Measurements from ENCODE around the gene SPATA13.

Gene SPATA13

DNA sequence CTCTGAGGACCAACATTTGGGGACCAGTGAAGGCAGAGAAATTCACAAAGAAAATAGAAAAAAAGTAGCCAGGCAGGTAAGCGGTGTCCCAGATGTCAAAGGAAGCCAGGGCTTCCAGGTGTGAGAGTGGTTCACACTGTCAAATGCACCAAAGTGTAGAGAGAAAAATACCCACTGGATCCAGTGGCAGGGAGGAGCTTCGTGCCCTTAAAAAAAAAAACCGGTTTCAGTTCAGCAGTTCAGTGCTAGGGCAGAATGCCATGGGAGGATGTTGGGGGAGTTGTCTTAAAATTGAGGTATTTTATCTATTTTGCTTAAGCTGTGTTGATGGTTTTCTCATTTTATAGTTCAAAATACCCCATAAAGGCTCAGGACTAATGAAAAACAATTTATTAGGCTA is 101.0 kb downstream of the SPATA13 start:
- no peak for DNase-seq

DNA sequence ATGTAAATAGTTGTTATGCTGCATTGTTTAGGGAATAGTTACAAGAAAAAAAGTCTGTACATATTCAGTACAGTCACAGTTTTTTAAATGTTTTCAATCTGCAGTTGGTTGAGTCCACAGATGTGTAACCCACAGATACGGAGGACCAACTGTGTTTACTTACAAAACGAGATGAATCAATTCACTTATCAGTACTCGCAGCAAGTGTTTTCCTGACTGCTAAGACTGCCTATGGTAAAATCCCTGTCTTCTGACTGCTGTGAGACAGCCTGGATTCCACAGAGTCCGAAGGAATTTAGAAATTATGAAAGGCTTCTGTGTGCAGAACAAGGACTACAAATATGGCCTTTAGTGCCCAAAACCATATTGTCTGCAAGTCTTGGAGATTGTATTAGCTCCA is 103.1 kb downstream of the SPATA13 start:
- DNase-seq: no peak

DNA sequence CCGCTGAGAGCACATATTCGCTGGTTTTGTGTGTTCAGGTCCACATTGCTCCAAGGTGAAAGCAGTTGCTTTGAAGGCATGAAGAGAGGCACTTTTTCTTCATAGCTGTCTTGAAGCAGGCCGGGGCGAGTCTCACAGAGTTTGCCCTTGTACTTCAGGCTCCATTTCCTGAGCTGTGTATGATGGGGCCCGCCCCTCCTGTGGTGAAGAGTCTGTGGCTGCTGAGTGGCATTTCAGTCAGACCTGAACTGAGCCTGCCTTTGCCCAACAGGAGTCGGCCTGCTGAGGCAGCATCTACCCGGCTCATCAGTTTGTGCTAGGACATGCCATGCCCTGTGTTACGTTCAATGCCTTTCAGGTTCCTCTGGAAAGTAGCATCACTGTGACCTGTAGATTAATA is 104.5 kb downstream of the SPATA13 start:
- peak; percentile 70 for DNase-seq

DNA sequence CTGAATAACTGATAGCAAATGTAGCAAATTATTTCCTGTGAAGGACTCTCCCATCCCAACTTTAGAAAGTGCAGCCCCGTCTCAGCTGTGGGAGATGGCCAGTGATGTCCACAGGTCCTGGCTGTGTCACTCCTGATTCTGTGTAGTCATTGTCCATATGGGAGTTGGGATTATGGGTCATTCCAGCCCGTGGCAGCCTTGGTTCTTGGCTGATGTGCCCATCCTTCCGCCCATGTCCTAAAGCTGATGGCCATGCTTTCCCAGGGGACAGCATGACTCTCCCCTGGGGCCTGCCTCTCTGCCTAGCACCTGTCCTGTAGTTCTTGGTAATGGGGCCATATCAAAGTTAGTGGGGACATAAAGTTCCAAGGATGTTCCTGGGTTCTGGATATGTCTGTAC is 104.9 kb downstream of the SPATA13 start:
- DNase-seq: no peak

DNA sequence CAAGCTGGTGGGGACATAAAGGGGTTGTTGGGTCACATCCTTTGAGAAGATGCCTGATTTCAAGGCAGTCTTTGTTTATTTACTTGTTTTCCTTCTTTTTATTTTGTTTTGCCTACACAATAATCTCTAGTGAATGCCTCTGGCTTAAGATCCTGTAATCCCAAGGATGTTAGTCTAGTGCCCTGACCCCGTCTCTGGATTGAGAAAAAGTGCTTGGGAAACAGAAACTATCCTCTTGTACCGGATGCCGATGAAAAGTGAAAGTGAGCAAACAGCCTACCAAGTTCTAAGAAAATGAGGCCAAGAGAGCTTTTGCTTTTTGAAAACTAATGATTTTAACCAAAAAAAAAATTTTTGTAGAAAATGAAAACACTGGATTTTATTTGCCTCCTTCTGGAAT is 106.8 kb downstream of the SPATA13 start:
- DNase-seq: no peak

DNA sequence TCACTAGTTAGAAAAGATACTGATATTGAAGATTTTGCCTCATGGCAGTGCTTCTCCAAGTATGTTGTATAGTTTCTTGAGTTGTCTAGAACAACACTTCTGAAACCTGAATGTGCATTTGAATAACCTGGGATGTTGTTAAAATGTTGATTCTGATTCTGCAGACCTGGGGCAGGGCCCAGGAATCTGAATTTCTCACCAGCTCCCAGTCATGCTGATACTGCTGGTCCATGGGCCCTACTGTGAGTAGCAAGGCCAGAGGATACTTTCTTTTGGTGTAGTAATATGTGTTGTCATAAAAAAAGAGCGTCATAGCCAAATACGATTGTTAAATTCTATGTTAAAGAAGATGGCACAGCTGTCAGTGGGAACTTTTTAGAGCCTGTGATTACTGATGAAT is 107.3 kb downstream of the SPATA13 start:
- DNase-seq: no peak

DNA sequence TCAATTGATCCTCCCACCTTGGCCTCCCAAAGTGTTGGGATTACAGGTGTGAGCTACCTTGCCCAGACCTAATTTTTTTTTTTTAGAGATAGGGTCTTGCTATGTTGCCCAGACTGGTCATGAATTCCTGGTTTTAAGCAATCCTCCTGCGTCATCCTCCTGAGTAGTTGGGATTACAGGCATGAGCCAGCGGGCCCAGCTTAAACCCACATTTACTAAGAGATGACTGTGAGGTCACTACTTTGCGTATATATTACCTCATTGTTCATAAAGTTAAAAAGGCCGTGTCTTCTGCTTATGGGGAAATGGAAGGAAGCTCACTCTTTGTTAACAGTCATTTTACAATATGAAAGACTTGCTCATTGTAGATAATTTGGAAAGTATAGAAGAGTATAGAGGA is 109.3 kb downstream of the SPATA13 start:
- DNase-seq: no peak

DNA sequence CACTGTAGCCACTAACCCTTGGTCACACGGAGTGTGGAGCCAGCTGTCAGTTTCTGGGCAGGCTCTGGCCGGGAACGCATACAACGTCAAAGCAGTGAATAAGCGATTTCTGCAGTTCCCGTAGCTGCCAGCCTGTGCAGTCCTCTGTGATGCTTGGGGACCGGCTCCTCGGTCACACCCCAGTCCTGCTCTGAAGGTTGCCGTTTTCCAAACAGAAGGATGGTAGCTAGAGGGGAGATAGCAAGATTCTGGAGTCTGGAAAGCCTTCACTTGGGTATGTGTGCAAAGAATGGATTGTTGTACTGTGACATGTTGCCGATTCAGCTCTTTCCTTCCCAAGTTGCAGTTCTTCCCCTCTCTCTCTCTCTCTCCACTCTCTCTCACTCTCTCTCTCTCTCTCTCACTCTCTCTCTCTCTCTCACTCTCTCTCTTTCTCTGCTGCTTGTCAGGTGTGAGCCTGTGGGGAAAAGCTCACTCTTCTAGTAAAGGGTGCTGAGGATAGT is 110.2 kb downstream of the SPATA13 start:
- DNase-seq: peak; percentile 46

DNA sequence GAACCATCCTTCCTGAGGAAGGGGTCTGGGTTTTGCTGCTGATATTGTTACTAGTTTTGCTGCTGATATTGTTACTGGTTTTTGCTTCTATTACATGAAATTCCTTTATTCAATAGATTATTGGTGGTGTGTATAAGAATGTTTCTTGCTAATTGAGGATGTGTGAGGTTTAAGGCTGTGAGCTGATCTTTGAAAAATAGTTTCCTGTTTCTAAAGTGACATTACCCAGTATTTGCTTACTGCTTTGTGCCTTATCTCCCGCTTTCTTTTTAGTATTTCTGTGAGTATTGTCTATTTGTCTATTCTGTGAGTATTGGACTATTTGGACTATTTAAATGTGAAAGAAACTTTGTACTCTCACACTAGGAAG is 110.7 kb downstream of the SPATA13 start:
- DNase-seq: no peak

DNA sequence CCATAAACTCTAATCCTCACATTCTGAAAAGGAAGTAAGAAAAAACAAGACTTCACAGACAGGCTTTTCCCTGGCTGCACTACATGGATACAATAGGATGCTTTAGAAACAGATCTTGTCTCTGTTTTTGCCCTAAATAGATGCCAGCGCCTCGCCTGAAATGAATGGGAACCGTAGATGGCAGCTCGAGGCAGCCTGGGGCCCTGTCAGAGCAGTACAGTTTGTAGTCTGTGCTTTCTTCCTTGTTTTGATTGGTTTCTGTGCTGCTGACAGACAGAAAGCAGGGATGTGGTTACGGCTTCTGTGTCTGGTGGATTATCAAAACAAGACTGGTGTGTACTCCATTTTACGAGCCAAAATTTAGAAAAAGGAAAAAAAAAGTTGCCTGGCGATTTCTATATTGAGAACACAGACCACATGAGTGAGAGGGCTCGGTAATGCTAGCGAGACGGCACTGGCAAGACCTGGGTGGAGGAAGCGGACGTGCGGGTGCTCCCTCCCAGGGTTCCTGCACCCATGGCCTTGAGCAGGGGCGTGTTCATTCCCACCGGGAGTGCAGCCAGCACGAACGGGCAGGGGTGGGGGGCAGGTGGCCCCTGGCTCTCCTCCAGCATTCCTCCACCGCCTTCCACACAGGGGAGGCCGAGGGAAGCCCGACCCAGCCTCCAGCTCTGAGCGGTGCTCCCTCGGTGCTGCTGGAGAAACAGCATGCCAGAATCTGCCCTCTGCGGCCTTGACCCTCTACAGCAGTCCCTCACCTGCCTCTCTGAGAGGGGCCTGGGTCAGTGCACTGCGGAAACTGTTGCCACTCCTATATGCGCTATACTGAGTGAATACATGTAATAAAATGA is 111.3 kb downstream of the SPATA13 start:
- DNase-seq: peak; percentile 48

DNA sequence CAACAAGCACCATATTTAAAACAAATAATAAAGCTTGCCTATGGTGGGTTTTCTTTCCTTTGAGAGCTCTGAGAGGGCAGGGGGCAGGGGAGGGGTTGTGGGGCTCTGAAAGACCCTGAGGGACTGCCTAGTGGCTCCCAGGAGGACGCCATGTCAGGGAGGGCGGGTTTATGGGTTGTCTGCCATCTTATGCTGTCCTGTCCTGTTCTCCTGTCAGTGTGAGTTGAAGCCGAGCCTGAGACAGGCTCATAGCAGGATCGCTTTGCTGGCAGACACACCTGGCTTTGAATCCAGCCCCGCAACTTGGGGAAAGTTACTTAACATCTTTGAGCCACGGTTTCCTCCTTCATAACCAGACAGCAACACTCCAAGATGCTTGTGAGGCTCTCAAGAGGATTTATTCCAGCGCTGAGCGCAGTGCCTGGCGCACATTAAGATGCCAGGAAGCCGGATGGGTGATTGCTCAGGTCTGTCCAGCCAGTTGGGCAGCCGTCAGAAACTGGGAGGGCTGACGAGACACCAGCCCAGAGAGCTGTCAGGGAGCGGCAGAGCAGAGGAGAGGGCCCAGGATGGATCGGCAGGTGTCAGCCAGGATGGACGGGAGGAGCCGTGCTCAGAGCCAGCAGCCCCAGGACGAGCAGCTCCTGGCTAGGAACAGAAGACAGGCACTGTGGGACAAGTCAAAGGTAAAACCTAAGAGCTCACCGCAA is 112.1 kb downstream of the SPATA13 start:
- DNase-seq: no peak

DNA sequence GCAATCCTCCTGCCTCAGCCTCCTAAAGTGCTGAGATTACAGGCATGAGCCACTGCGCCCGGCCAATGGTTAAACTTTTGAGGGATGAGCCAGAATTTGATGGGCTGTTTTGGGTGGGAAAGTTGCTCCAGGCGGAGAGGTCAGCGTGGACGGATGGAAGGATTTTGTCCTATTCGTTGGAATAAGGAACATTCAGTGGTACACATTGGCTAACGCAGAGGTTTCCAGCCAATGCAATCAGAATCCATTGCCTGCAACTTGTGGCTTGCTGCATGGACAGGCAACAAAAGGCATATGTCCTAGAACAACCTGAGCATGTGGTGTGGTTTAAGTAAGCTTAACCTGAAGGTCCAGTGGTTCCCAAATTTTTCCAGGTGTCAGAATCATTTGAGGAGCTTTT is 113.4 kb downstream of the SPATA13 start:
- DNase-seq: no peak

DNA sequence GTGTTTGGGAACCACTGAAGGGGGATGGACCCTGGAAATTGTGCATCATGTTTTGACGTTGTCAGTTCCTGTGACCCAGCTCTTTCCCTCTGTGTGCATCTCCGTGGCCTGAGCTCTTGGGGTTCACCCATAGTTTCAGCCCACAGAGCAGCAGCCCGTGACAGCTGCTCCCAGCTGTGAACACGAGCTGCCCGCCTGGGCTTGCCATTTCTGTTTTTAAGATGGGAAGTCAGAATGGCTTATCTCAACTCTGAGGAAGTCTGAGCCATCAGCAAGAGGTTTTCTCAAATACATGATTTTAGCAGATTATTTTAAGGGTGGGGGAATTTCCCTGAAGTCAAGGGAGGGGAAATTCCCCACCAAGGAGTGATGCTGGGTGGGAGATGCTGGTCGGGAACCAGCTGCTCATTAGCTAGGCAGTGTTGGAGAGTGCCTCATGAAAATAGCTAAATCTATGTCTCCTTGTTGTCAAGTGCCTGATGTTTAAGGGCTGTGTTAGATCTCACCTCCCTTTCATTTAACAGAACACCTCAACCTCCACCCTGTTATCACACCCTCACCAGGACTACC is 114.0 kb downstream of the SPATA13 start:
- peak; percentile 60 for DNase-seq

DNA sequence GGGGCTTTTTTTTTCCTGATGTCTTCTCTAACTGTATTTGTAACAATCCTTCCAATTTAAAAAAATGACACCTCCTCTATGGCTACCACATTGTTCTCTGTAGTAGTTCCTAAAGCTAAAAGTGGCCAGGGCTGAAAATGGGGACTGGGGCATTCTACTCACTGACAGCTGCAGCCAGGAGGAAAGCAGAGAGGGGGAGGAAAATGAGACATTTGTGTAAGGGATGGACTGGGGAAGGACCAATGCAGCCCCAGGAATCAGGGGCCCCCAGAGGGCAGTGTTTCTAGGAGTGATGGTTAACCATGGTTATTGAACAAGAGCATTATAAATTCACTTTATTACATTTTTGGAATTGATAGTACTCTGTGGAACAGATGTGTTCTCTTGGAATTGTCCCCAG is 114.5 kb downstream of the SPATA13 start:
- DNase-seq: no peak

DNA sequence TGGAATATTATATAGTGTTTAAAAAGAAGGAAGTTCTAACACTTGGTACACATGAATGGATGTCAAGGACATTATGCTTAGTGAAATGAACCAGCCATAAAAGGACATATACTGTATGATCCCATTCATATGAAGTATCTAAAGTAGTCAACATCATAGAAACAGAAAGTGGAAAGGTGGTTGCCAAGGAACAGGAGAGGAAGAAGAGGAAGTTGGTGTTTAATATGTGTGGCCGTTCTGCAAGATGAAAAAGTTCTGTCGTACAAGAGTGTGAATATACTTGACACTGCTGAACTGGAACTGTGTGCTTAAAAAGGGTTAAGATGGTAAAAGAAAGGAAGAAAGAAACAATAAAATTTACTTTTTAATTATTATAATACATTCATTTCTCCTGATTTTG is 115.8 kb downstream of the SPATA13 start:
- no peak for DNase-seq

DNA sequence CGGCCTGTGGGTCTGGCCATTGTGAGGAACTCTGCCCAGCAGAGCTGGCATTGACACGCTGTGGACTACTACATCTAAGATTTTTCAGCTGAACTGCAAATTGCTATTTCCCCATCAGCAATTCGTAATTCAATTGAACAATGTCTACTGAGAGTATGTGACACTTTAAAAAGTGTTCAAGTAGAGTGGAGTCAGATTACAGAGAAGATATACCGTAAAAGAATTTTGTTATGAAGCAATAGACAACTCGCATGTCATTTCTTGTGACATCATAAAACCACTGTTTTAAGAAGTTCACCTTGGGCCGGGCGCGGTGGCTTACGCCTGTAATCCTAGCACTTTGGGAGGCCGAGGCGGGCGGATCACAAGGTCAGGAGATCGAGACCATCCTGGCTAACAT is 116.3 kb downstream of the SPATA13 start:
- no peak for DNase-seq

DNA sequence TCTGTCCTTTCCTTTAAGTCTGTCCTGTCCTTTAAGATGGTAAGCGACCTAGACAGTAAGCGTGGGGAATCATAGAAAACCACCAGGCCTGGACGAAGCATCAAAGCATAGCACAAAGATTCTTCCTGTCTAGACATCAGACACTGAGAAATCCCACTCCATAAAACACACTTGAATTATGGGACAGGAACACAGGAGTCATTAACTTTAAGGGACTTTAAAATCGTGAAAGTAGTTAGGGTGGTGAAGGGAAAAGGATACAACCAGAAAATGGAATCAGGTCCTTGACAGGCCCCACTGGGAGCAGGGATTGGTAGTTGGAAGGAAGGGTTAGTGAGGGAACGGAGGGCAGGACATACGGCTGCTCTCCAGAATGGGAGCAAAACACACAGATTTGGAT is 117.2 kb downstream of the SPATA13 start:
- DNase-seq: no peak

DNA sequence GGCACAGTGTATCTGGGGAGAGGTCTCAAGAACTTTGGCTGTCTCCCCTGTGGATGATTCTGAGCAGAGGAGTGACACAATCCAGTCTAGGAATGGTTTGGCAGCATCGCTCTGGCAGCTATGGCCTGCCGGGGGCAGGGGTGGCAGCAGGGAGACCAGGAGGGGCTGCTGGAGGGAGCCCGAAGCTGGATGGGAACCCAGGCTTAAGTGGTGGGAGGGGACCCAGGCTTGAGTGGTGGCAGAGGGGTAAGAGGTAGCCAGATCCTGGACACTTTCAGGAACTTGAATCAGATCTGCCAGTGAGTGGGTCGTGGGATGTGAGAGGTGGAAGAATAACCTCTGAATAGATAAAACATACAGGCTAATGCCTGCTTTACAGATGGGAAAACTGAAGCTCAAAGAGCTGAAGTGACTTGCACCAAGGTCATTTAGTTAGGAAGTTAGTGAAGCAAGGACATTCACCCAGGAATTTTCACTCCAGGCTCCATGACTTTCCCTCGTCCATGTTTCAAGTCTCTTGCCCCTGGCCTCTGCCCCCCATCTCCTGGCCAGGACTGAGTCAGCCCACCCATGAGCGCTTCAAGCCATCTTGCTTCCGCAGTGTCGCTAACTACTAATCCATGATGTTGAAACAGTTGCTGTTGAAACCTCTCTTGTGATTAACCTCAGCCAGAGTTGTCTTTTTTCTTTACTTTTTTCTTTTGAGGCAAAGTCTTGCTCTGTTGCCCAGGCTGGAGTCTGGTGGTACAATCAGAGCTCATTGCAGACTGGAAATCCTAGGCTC is 119.0 kb downstream of the SPATA13 start:
- no peak for DNase-seq

DNA sequence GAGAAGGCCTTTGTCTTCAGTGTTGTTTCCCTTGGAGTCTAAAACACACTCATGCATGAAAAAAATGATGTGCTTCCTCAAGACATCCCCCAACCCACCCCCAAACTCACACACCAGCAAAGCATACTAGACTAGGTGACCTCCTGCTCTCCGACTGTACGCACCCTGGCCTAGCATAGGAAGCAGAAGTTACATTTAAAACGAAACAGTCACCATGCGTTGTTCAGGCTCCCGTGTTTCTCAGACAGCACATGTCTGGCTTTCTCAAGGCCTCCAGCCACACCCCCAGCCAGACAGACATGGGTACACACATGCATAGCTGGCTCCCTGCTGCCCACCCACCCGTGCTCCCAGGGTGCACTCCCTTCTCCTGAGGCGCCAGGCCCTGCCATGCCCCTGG is 120.2 kb downstream of the SPATA13 start:
- no peak for DNase-seq

DNA sequence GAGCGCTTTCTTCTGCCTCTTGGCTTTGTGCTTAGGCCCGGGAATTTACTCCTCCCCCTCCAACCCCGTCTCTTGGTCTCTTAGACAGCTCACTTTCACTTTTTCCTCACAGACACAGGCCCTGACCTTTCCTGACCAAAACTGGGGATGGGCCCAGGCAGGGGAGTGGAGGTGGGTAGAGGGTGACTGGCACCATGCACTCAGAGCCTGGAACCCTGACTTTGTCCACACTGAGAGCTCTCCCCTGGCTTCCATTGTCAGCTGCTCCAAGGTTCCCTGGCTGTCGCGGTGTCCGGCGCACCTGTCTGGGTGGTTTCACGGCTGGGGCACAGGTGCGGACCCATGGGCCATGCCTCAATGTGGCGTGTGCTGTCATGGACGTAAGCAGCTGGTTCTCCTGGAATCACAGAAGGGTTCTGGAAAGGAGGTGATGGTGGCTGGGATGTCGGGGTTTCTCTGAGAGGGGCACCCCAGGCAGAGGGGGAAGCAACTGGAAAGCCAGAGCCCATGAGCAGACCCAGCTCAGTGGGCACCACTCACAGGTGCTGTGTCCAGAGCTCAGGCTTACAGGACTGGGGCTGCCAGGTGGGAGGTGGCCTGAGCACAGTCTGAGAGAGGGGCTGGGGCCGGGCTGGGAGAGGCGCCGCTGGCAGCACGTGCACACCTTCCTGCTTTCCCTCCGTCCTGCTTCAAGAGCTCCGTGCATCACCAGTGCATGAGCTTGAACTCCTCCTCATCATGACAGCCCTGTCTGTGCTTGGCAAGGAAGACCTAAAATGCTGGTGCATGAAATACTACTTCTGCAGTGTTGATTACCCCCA is 120.9 kb downstream of the SPATA13 start:
- DNase-seq: no peak

DNA sequence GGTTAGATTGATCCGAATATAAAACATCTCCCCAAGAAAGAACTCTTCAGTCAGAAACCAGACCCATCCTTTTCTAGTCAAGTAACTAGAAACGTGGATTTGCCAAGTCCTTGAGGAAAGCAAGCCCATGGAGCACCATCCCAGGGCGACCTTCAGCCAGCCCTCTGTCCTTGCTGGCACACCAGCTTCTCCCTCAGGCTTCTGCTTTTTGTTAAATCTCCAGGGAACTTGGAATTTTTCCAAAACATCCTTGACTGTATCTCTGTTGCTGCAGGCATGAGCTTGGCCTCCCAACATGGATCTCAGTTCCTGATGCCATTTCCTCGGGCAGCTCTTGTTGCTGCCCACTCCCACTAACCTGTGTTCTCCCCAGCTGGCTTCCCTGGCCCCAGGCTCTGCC is 121.7 kb downstream of the SPATA13 start:
- DNase-seq: no peak

DNA sequence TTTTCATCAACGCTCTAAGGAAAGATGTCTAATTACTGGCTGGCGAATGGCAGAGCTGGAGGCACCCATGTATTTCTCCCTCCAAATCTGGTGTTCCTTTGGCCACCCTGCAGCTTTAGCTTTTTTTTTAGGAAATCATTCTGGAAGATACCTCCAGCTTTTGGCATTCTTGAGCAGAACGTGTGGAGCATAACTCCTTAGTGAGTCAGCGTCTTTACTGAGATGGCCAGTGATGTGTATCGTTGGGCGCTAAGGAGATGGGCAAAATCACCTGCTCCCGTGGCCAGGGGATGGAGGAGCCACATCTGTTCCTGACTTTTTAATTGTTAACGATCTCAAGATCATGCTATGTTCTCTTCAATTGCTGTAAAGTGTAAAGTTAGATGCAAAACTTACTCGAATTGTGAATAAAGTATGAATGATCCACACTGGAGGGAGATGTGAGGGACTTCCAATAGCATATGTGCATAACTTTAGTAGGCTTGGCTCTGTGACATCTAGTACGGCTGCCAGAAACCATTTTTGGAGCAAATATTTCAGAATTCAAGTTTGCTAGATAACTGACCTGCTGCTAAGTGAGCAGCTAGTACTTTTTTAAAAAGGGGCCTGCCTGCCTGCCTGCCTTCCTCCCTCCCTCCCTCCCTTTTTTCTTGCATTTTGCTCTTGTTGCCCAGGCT is 124.5 kb downstream of the SPATA13 start:
- DNase-seq: no peak
